Epithelial cell of esophagus (primary cell): ENCODE measurements around the gene EMP2.

Experiments
- DNase-seq: peaks from one replicate; pipeline ENCODE4 v3.0.0; 2010; ENCODE audit warnings: low read depth
- H3K4me3 ChIP-seq: 2 replicates; pipeline ENCODE4 v1.5.1; 2011; ENCODE audit warnings: mild to moderate bottlenecking, low read length, control low read depth
- TF ChIP-seq, protein P1 (sequence below): IDR thresholded peaks from 2 replicates; pipeline ENCODE4 v1.5.1; 2011; ENCODE audit warnings: low read depth, mild to moderate bottlenecking, low read length, control low read depth, inconsistent platforms; ENCODE audit not compliant: insufficient read depth; ENCODE audit errors: missing control alignments

EMP2 gene

DNA sequence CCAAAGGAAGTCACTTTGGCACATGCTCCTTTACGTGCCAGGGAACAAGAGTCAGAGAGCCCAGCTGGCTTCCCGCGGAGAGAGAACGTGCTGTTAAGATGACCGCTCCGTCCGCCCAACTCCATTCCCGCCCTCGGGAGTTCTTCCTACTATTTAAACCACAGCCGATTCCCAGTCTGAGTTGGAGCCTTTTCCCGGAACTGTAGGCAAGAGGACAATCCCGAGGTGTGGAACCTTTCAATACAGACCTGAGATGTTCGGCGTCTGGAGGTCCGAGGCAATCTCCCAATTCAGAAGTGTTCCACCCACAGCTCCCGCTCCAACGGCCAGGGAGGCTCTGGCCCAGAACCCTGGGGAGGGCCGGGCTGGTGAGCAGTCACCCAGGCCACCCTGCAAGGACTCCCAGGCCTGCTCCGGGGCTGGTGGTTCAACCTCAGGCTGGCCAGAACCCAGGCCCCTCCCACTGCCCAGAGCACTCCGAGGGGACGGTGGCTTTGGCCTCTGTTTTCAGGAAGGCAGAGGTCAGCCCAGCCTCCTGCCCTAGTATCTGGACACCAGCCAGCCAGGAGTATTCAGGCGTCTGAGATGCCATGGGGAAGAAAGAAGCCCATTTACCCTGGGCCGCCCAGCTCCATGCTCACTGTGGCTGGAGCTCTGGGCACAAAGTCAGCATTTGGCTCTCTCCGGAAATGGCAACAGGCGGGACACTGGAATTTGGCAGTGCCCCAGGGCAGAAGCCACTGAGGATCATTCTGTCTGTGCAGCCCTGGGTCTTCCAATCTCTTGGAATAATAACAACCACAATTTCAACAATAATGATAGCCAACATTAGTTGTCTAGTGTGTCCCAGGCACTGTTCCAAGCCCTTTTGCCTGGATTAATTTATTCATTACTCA lies 21.4 kb downstream of the EMP2 start:
- H3K4me3 ChIP-seq = no peak overlapping the region
- TF ChIP-seq, protein P1, sequence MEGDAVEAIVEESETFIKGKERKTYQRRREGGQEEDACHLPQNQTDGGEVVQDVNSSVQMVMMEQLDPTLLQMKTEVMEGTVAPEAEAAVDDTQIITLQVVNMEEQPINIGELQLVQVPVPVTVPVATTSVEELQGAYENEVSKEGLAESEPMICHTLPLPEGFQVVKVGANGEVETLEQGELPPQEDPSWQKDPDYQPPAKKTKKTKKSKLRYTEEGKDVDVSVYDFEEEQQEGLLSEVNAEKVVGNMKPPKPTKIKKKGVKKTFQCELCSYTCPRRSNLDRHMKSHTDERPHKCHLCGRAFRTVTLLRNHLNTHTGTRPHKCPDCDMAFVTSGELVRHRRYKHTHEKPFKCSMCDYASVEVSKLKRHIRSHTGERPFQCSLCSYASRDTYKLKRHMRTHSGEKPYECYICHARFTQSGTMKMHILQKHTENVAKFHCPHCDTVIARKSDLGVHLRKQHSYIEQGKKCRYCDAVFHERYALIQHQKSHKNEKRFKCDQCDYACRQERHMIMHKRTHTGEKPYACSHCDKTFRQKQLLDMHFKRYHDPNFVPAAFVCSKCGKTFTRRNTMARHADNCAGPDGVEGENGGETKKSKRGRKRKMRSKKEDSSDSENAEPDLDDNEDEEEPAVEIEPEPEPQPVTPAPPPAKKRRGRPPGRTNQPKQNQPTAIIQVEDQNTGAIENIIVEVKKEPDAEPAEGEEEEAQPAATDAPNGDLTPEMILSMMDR = no peak
- no peak for DNase-seq

DNA sequence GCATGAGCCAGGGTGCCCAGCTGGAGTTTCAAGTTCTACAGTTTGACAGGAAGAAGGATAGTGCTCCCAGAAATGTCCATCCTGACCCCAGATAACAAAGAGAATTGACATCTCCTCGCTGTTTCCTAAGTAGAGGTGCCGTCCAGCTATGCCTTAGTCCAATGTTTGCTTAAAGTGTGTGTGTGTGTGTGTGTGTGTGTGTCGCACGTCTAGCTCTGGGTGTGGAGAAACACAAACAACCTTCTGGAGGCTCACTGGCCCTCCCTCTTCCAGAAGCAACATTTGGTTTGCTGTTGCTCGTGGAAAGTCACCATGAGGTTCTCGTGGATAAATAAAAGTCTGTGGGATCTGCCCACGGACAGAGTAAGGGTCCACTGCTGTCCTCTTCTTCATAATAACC lies 22.1 kb downstream of the EMP2 start:
- H3K4me3 ChIP-seq = no peak overlapping the region
- no peak for DNase-seq
- TF ChIP-seq, protein P1 = no peak

DNA sequence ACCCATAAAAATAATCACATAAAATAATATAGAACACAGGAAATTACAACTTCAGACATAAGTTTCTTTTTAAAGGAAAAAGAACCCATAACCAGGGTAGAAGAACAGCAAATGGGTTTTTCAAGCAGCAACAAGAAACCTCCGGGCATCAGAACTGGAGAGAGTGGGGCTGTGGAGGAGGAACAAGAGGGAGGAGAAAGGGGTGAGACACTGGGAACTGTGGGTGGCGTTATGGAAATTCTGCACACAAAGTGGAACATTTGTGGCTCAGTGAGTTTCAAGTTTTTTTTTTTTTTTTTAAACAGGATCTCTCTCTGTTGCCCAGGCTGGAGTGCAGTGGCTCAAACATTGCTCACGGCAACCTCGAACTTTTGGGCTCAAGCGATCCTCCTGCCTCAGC lies 22.6 kb downstream of the EMP2 start:
- H3K4me3 ChIP-seq = no peak overlapping the region
- TF ChIP-seq, protein P1 = no peak
- DNase-seq = no peak

DNA sequence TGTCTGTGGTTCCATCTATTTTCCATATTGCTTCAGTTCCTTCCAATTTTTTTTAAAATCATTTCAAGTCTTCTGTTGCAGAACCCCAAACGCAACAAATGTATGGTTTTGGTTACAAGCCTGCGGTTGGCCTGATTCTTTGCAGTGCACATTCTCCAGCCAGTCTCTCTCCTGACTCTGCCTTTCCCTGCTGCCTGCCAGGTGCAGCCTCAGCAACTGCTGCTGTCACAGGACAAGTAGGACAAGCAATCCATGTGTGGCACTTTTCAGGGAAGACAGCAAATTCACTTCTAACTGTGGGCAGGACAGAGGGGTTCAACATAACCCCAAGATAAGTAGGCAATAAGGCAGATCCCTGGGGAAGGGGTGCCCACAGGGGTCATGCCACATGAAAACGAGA lies 24.2 kb downstream of the EMP2 start:
- TF ChIP-seq, protein P1 = no peak
- H3K4me3 ChIP-seq = no peak overlapping the region
- DNase-seq = no peak

DNA sequence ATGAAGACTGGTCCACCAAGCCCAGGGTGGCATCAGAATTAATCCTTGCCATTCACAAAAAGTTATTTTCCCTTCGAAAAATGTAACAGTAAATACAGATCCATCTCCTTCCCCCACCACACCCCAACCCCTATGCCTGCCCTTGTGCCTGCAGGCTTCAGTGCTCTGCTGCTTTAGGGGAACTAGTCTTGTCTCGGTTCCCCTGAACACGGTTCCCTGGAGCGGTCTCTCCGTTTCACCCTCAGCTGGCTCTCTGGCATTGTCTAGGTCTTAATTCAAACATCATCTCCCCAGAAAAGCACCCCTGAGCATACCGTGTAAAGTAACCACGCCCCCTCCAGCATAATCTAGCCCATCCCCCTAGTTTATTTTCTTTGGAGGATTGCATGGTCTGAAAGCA lies 25.8 kb downstream of the EMP2 start:
- TF ChIP-seq, protein P1 = no peak
- DNase-seq = no peak

DNA sequence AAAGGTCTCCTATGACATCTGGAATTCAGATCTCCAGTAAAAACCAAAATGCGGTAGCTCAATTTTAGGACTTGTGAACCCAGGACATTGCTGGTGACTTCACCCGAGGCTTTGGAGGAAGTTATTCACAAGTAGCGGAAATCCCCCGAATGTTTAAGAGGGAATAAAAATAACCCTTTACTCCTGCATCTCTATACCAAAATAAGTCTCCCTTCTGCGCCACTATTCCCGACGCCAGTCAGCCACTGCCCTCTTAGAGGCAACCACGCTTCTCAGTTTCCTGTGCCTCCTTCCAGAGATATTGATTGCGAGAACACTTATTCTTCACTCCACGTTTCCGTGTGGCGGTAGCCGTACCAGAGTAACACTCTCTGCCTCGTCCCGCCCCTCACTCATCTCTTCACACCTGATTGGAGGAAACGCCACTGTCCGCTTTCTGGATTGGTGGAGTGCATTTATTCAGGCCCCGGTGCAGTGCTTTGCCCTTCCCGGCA lies 27.4 kb downstream of the EMP2 start:
- DNase-seq = no peak
- TF ChIP-seq, protein P1 = no peak
- H3K4me3 ChIP-seq = no peak overlapping the region

More for the DNA sequence above, 25.8 kb downstream of the EMP2 start:
- H3K4me3 ChIP-seq = no peak overlapping the region
